Measurements from ENCODE around the gene STT3A. TPM values are rescaled to one million over a fixed set of nuclear protein-coding genes. Genes with fewer than 3 reads are reported as not detected.

Gene STT3A
- polyA plus RNA-seq, 2 of the 4 experiments (the other 2 are of a cell fraction) = 92.1 to 197 TPM

DNA sequence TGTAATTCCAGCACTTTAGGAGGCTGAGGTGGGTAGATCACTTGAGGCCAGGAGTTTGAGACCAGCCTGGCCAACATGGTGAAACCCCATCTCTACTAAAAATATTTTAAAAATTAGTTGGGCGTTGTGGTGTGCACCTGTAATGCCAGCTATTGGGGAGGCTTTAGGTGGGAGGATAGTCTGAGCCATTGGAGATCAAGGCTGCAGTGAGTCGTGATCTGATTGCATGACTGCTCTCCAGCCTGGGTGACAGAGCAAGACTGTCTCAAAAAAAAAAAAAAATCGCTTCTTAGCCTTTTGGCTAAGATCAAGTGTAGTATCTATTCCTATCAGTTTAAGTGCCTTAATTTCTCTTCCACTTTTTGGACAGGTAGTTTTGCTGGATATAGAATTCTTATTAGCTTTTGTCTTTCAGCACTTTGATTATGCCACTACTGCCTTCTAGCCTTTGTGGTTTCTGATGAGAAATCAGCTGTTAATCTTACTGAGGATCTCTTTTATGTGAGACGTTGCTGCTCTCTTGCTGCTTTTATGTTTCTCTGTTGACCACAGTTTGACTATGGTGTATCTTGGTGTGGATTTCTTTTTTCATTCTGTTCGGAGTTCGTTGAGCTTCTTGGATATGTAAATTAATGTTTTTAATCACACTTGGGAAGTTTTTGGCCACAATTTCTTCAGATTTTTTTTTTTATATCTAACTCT lies 57.0 kb downstream of the STT3A start:
- ChIA-PET POLR2A (interaction anchor here (0.6 kb wide), 1 partner anchor 237 kb away, joined by 4 read pairs; no protein-coding TSS in a partner anchor), CTCF (interaction anchor here (0.6 to 0.7 kb wide), 3 partner anchors 30 to 293 kb away, joined by 3 to 5 read pairs (median 3); partner anchors contain the start of gene EI24)
- no peaks in the 10 kb centered on the region for H3K4me1 ChIP-seq
- H3K4me2 ChIP-seq = no peak overlapping the region
- TF ChIP-seq, protein P1, sequence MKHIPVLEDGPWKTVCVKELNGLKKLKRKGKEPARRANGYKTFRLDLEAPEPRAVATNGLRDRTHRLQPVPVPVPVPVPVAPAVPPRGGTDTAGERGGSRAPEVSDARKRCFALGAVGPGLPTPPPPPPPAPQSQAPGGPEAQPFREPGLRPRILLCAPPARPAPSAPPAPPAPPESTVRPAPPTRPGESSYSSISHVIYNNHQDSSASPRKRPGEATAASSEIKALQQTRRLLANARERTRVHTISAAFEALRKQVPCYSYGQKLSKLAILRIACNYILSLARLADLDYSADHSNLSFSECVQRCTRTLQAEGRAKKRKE (CRISPR knock-in tag; IDR thresholded peaks at IDR 0.05; ENCODE audit: low read depth) = no peak
- no peak for TF ChIP-seq KDM5A (IDR thresholded peaks at IDR 0.05)
- TF ChIP-seq KDM1A (IDR thresholded peaks at IDR 0.05; ENCODE audit: low read depth) = no peak
- TF ChIP-seq SMC3 (IDR thresholded peaks at IDR 0.05) = no peak
- ATAC-seq (no peak), FAIRE-seq (no peak), DNase-seq (ENCODE audit: low read depth in 1 of 2, low spot score in 1 of 2) (no peak)
- no peak overlapping the region for H3K4me3 ChIP-seq
- no peaks in the 10 kb centered on the region for H3K9me3 ChIP-seq
- WGBS (ENCODE audit: missing lambda C conversion rate) = 95% methylated on average over 6 of the region's 6 CpGs
- H3K27ac ChIP-seq = no peak overlapping the region

DNA sequence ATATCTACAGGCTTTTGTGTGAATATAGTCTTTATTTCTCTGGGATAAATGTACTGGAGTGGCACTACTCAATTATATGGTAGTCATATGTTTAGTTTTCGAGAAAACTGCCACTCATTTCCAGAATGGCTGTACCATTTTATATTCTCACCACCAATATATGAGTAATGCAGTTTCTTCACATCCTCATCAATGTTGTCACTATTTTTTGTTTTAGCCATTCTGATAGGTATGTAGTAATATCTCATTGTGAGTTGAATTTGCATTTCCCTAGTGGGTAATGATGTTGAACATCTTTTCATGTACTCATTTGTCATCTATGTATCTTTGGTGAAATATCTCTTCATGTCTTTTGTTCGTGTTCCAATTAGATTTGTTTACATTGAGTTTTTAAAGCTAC lies 70.0 kb downstream of the STT3A start:
- Histone ChIP-seq H3K4me1 (no peaks in the 10 kb centered on the region), H3K9me3 (peaks cover 6% of the 10 kb centered on the region; the same call in 1 of the 3 replicates), H3K4me2 (no peak overlapping the region), H3K4me3 (no peak overlapping the region), H3K27ac (no peak overlapping the region)
- 97% methylated on average over 2 of the region's 2 CpGs for WGBS (ENCODE audit: missing lambda C conversion rate)
- CTCF ChIA-PET = no interaction called here
- POLR2A ChIA-PET = no interaction called here
- no peak for FAIRE-seq
- no peak for TF ChIP-seq TP53 (CRISPR knock-in tag; IDR thresholded peaks at IDR 0.05)
- no peak for TF ChIP-seq POLR2A (IDR thresholded peaks at IDR 0.05; ENCODE audit: low read length)
- no peak for TF ChIP-seq SMC3 (IDR thresholded peaks at IDR 0.05)
- no peak for TF ChIP-seq ZC3H11A (IDR thresholded peaks at IDR 0.05)
- no peak for TF ChIP-seq NR3C1 (IDR thresholded peaks at IDR 0.05)
- no peak for TF ChIP-seq EHMT2 (IDR thresholded peaks at IDR 0.05; ENCODE audit: low read depth)
- TF ChIP-seq FOSB (CRISPR knock-in tag; IDR thresholded peaks at IDR 0.05) = no peak
- TF ChIP-seq HOXB13 (CRISPR knock-in tag; IDR thresholded peaks at IDR 0.05; ENCODE audit: low read depth) = no peak
- no peak for TF ChIP-seq MAZ (IDR thresholded peaks at IDR 0.05; ENCODE audit: borderline replicate concordance, low read depth, low read length)
- TF ChIP-seq HOXB5 (CRISPR knock-in tag; IDR thresholded peaks at IDR 0.05) = no peak
- no peak for DNase-seq (ENCODE audit: low read depth in 1 of 2, low spot score in 1 of 2)
- ATAC-seq = no peak

DNA sequence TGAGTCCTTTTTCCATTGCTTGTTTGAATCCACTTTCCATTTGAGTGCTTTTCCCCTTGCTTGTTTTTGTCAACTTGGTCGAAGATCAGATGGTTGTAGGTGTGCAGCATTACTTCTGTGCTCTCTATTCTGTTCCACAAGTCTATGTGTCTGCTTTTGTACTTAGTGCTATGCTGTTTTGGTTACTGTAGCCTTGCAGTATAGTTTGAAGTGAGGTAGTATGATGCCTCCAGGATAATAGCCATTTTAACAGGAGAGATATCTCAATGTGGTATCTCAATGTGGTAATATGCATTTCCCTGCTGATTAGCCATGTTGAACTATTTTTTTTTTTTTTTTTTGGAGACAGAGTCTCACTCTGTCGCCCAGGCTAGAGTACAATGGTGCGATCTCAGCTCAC lies 71.3 kb downstream of the STT3A start:
- ChIA-PET CTCF (no interaction called here), POLR2A (no interaction called here)
- no peak overlapping the region for H3K27ac ChIP-seq
- H3K9me3 ChIP-seq = peaks cover 6% of the 10 kb centered on the region; the same call in 1 of the 3 replicates
- WGBS (ENCODE audit: missing lambda C conversion rate) = 82% methylated on average over 3 of the region's 3 CpGs
- no peak for FAIRE-seq
- DNase-seq (ENCODE audit: low read depth in 1 of 2, low spot score in 1 of 2) = no peak
- TF ChIP-seq NFE2L2 (conservative IDR thresholded peaks at IDR 0.05; ENCODE audit: low read length) (no peak), HEYL (CRISPR knock-in tag; IDR thresholded peaks at IDR 0.05) (no peak), CHD4 (IDR thresholded peaks at IDR 0.05; ENCODE audit: borderline replicate concordance) (no peak), NPAS2 (CRISPR knock-in tag; IDR thresholded peaks at IDR 0.05; ENCODE audit: borderline replicate concordance) (no peak), EHMT2 (IDR thresholded peaks at IDR 0.05; ENCODE audit: low read depth) (no peak)
- TF ChIP-seq, protein P2, sequence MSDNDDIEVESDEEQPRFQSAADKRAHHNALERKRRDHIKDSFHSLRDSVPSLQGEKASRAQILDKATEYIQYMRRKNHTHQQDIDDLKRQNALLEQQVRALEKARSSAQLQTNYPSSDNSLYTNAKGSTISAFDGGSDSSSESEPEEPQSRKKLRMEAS (IDR thresholded peaks at IDR 0.05) = no peak
- ATAC-seq = no peak
- no peak overlapping the region for H3K4me3 ChIP-seq
- H3K4me1 ChIP-seq = no peaks in the 10 kb centered on the region
- no peak overlapping the region for H3K4me2 ChIP-seq

DNA sequence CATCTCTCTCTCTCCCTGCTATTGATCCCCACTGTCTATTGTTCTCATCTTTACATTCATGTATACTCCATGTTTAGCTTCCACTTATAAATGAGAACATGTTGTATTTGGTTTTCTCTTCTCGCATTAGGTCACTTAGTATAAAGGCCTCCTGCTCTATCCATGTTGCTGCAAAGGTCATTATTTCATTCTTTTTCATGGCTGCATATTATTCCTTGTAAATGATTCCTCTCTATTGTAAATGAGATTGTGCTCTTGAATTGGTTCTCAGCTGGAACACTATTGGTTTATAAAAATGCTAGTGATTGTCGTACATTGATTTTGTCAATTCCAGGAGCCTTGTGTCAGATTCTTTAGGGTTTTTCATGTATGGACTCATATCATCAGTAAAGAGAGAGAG lies 74.5 kb downstream of the STT3A start:
- Histone ChIP-seq H3K4me3 (no peak overlapping the region), H3K9me3 (peaks cover 6% of the 10 kb centered on the region; the same call in 1 of the 3 replicates), H3K4me2 (no peak overlapping the region), H3K4me1 (no peaks in the 10 kb centered on the region), H3K27ac (no peak overlapping the region)
- DNase-seq (ENCODE audit: low read depth in 1 of 2, low spot score in 1 of 2) (no peak), ATAC-seq (no peak), FAIRE-seq (no peak)
- ChIA-PET CTCF (no interaction called here), POLR2A (no interaction called here)
- 91% methylated on average over 2 of the region's 2 CpGs for WGBS (ENCODE audit: missing lambda C conversion rate)
- TF ChIP-seq ZFP36 (IDR thresholded peaks at IDR 0.05; ENCODE audit: borderline replicate concordance, partially characterized antibody) (no peak), GATA3 (IDR thresholded peaks at IDR 0.05; ENCODE audit: borderline replicate concordance) (no peak), NR3C1 (IDR thresholded peaks at IDR 0.05) (no peak), POLR2AphosphoS2 (conservative IDR thresholded peaks at IDR 0.05; ENCODE audit: low read length) (no peak), EHMT2 (IDR thresholded peaks at IDR 0.05; ENCODE audit: low read depth) (no peak), RNF2 (IDR thresholded peaks at IDR 0.05; ENCODE audit: borderline replicate concordance, low read depth) (no peak), CHD2 (IDR thresholded peaks at IDR 0.05; ENCODE audit: low read length, partially characterized antibody) (no peak), HOXB5 (CRISPR knock-in tag; IDR thresholded peaks at IDR 0.05) (no peak), HEYL (CRISPR knock-in tag; IDR thresholded peaks at IDR 0.05) (no peak), HOXA7 (CRISPR knock-in tag; IDR thresholded peaks at IDR 0.05) (no peak), FOXS1 (CRISPR knock-in tag; IDR thresholded peaks at IDR 0.05) (no peak), RFX5 (IDR thresholded peaks at IDR 0.05) (no peak), NFE2L2 (conservative IDR thresholded peaks at IDR 0.05; ENCODE audit: low read length) (no peak)
- TF ChIP-seq, protein P3, sequence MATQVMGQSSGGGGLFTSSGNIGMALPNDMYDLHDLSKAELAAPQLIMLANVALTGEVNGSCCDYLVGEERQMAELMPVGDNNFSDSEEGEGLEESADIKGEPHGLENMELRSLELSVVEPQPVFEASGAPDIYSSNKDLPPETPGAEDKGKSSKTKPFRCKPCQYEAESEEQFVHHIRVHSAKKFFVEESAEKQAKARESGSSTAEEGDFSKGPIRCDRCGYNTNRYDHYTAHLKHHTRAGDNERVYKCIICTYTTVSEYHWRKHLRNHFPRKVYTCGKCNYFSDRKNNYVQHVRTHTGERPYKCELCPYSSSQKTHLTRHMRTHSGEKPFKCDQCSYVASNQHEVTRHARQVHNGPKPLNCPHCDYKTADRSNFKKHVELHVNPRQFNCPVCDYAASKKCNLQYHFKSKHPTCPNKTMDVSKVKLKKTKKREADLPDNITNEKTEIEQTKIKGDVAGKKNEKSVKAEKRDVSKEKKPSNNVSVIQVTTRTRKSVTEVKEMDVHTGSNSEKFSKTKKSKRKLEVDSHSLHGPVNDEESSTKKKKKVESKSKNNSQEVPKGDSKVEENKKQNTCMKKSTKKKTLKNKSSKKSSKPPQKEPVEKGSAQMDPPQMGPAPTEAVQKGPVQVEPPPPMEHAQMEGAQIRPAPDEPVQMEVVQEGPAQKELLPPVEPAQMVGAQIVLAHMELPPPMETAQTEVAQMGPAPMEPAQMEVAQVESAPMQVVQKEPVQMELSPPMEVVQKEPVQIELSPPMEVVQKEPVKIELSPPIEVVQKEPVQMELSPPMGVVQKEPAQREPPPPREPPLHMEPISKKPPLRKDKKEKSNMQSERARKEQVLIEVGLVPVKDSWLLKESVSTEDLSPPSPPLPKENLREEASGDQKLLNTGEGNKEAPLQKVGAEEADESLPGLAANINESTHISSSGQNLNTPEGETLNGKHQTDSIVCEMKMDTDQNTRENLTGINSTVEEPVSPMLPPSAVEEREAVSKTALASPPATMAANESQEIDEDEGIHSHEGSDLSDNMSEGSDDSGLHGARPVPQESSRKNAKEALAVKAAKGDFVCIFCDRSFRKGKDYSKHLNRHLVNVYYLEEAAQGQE (IDR thresholded peaks at IDR 0.05) = no peak
- TF ChIP-seq, protein P2 (IDR thresholded peaks at IDR 0.05) = no peak

All from A549 (cell line).